ENCODE measurements around the gene GNAO1.

DNA sequence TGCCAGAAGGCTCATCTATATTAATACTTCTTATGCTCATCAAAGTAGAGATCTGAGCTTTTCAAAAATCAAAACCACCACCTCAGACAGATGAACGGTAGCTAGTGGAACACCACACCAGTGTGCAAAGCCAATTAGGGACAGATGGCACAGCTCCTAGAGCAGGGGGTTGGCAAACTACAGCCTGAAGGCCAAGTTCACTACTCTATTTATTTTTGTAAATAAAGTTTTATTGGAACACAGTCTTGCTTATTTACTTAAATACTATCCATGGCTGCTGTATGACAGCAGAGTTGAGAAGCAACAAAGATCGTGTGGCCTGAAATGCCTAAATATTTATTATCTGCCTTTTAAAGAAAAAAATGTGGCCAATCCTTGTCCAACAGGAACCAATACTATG, 177.3 kb downstream of the GNAO1 start:
- TF ChIP-seq, protein P1, sequence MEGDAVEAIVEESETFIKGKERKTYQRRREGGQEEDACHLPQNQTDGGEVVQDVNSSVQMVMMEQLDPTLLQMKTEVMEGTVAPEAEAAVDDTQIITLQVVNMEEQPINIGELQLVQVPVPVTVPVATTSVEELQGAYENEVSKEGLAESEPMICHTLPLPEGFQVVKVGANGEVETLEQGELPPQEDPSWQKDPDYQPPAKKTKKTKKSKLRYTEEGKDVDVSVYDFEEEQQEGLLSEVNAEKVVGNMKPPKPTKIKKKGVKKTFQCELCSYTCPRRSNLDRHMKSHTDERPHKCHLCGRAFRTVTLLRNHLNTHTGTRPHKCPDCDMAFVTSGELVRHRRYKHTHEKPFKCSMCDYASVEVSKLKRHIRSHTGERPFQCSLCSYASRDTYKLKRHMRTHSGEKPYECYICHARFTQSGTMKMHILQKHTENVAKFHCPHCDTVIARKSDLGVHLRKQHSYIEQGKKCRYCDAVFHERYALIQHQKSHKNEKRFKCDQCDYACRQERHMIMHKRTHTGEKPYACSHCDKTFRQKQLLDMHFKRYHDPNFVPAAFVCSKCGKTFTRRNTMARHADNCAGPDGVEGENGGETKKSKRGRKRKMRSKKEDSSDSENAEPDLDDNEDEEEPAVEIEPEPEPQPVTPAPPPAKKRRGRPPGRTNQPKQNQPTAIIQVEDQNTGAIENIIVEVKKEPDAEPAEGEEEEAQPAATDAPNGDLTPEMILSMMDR (IDR thresholded peaks at IDR 0.05), result no peak
- TF ChIP-seq EZH2 (IDR thresholded peaks at IDR 0.05; ENCODE audit: borderline replicate concordance, insufficient read depth, low read depth, low read length, poor library complexity, severe bottlenecking), result no peak

Data from B cell (primary cell).